Adipocyte (in vitro differentiated cells): ENCODE data around the gene OR1D2.

Experiments
- DNase-seq: peaks from one replicate; pipeline ENCODE4 v3.0.0-alpha.2; 2015; ENCODE audit warnings: low read depth
- H3K27me3 ChIP-seq: replicated peaks from 2 replicates; pipeline ENCODE4 v1.7.0; 2013; ENCODE audit warnings: mild to moderate bottlenecking, low read length, moderate library complexity; ENCODE audit not compliant: control insufficient read depth, insufficient read depth
- H3K36me3 ChIP-seq: 2 replicates; pipeline ENCODE4 v1.7.0; 2013; ENCODE audit warnings: low read length, mild to moderate bottlenecking, moderate library complexity; ENCODE audit not compliant: control insufficient read depth, insufficient read depth, severe bottlenecking
- H3K4me1 ChIP-seq: 2 replicates; pipeline ENCODE4 v1.7.0; 2013; ENCODE audit warnings: mild to moderate bottlenecking, low read length, moderate library complexity; ENCODE audit not compliant: control insufficient read depth, insufficient read depth
- H3K4me3 ChIP-seq: 2 replicates; pipeline ENCODE4 v1.7.0; 2013; ENCODE audit warnings: mild to moderate bottlenecking, low read length, moderate library complexity
- H3K9ac ChIP-seq: 2 replicates; pipeline ENCODE4 v1.7.0; 2013; ENCODE audit warnings: mild to moderate bottlenecking, low read length, moderate library complexity
- H3K9me3 ChIP-seq: 2 replicates; pipeline ENCODE4 v1.7.0; 2013; ENCODE audit warnings: mild to moderate bottlenecking, low read length, moderate library complexity; ENCODE audit not compliant: control insufficient read depth

Gene OR1D2

DNA sequence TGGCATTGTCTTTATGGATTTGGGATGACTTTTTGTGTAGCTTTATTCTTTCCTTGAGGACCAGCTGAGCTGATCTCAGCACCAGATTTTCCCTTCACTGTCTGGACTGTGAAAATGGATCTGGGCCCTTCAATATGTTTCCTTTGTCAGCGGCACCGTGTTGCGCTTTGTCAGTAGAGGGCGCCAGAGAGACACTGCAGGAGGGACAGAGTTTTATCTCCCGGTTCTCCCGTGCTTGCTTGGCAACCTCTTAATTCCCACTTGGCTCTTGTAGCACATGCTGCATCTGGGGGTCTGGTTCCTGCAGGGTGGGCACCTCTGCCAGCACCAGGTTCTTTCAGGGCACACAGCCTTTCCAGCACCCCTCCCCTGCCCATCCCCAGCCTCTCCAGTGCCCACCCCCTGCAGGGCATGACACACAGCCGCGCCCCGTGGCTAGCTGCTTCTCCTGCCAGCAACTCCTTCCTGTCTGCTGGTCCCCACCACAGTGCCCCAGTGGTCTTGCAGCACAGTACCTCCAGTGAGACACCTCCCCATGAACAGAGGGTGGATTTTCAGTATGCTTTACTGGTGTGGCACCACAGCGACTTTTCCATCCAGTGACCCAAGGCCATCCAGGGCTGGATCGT is 60.4 kb downstream of the OR1D2 start:
- H3K9me3 ChIP-seq = peaks cover 13% of the 10 kb centered on the region
- H3K36me3 ChIP-seq = no peaks in the 10 kb centered on the region
- H3K4me1 ChIP-seq = no peaks in the 10 kb centered on the region
- DNase-seq = no peak
- peaks cover 16% of the 10 kb centered on the region for H3K27me3 ChIP-seq
- H3K9ac ChIP-seq = no peak overlapping the region
- no peak overlapping the region for H3K4me3 ChIP-seq

- Histone ChIP-seq H3K9me3 (peaks cover 13% of the 10 kb centered on the region), H3K9ac (no peak overlapping the region), H3K4me1 (no peaks in the 10 kb centered on the region), H3K4me3 (no peak overlapping the region), H3K27me3 (peaks cover 19% of the 10 kb centered on the region), H3K36me3 (no peaks in the 10 kb centered on the region)
- no peak for DNase-seq
Observed at GRCh38 chr17:3040882-3041281, 63.3 kb downstream of the OR1D2 start.

GRCh38 chr17:3039736-3040135 is 64.5 kb downstream of the OR1D2 start:
- Histone ChIP-seq H3K9me3 (peaks cover 13% of the 10 kb centered on the region), H3K4me3 (no peak overlapping the region), H3K36me3 (no peaks in the 10 kb centered on the region), H3K4me1 (no peaks in the 10 kb centered on the region), H3K9ac (no peak overlapping the region), H3K27me3 (peaks cover 19% of the 10 kb centered on the region)
- DNase-seq = no peak

- H3K4me1 ChIP-seq = no peaks in the 10 kb centered on the region
- peaks cover 19% of the 10 kb centered on the region for H3K27me3 ChIP-seq
- no peak overlapping the region for H3K9ac ChIP-seq
- H3K4me3 ChIP-seq = no peak overlapping the region
- H3K36me3 ChIP-seq = no peaks in the 10 kb centered on the region
- H3K9me3 ChIP-seq = peaks cover 6% of the 10 kb centered on the region
- no peak for DNase-seq
Observed at GRCh38 chr17:3038941-3039340, 65.3 kb downstream of the OR1D2 start.
